OCI-LY3 (cell line): ENCODE results near the gene QARS1.

Source experiments
- CTCF ChIP-seq: fragments of 200-600, 300-600 bp; sonication (generic); IDR thresholded peaks from 2 replicates; pipeline ENCODE4 v1.5.1; 2014; ENCODE audit warnings: antibody characterized with exemption, low read length, low read depth
- EZH2phosphoT487 ChIP-seq: fragments of 200-600 bp; shearing (Covaris generic); IDR thresholded peaks from 2 replicates; pipeline ENCODE4 v1.6.1; 2018; ENCODE audit warnings: antibody characterized with exemption, mixed run types, low read depth

DNA sequence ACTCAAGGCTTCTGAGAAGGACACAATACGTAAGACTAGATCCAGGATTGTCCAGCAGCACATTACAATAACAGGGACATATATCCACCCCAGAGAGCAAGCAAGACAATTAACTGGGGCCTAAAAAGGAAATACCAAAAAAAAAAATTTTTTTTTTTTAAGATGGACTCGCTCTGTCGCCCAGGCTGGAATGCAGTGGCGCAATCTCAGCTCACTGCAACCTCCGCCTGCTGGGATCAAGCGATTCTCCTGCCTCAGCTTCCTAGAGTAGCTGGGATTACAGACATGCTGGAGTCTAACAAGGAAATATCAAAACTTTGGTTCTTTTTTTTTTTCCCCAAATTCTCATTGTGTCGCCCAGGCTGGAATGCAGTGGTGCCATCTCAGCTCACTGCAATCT lies 46.5 kb downstream of the QARS1 start:
- no peak for TF ChIP-seq CTCF
- TF ChIP-seq EZH2phosphoT487, result no peak
